Esophagus squamous epithelium (tissue), 5 donors: Measurements from ENCODE around the gene SEMA5B. TPM values are rescaled to one million over a fixed set of nuclear protein-coding genes. Genes with fewer than 3 reads are reported as not detected.

Experiments used
- DNase-seq: peaks from one replicate; lab custom pipeline; 2025; lab: John Stamatoyannopoulos, UW
- H3K27ac ChIP-seq, 4 donors: fragments of 200-600 bp; sonication (generic); one replicate each; pipeline ENCODE4 v1.5.1; 2016 to 2019; ENCODE audit warnings: mild to moderate bottlenecking in 1 of 4
- H3K27me3 ChIP-seq, 4 donors: fragments of 200-600 bp; sonication (generic); 1 replicate in 3 of 4; 2 replicates in 1 of 4; pipeline versions ENCODE4 v1.5.1 to v1.6.0; 2017 to 2021; ENCODE audit warnings: antibody characterized with exemption in 1 of 4
- H3K36me3 ChIP-seq, 3 donors: fragments of 200-600 bp; sonication (generic); one replicate each; pipeline ENCODE4 v1.5.1; 2016 to 2019
- H3K4me1 ChIP-seq, 3 donors: fragments of 200-600 bp; sonication (generic); one replicate each; pipeline ENCODE4 v1.5.1; 2017 to 2019
- H3K4me3 ChIP-seq, 4 donors: fragments of 200-600 bp; sonication (generic); 1 replicate in 3 of 4; 2 replicates in 1 of 4; pipeline ENCODE4 v1.5.1; 2016 to 2019; ENCODE audit warnings: mild to moderate bottlenecking in 2 of 4, moderate library complexity in 1 of 4
- H3K9me3 ChIP-seq, 3 donors: fragments of 200-600 bp; sonication (generic); one replicate each; pipeline ENCODE4 v1.5.1; 2016 to 2019
- POLR2A ChIP-seq, 4 donors: fragments of 450-650 bp; IDR thresholded peaks; one replicate each; pipeline ENCODE4 v1.6.1; 2017; ENCODE audit warnings: antibody characterized with exemption in 4 of 4, mild to moderate bottlenecking in 4 of 4, moderate library complexity in 3 of 4
- intact Hi-C: fragments of 100-400 bp; cut with DNase I; formaldehyde crosslinking; loops from one replicate; pipeline ENCODE4 v1.15.0; 2022
- total RNA-seq, 4 donors: library from RNA; depleted of rRNA; stranded (reverse); fragments of >200 nt; gene quantifications; one replicate each; pipeline ENCODE4 v1.1.0, GENCODE V29; 2016
- TF ChIP-seq, protein P1 (sequence below), 6 experiments: fragments of 450-650 bp in 4 of 6; fragments of 200-600 bp in 2 of 6; sonication (generic) in 2 of 6; IDR thresholded peaks; one replicate each; pipeline ENCODE4 v1.5.1; 2016 to 2019; ENCODE audit warnings: antibody characterized with exemption in 6 of 6, mild to moderate bottlenecking in 4 of 6, moderate library complexity in 4 of 6
- donor health status: DM: yes; HTN: yes; CAD: no.

The SEMA5B gene
- total RNA-seq, 4 donors from 2014 or later, result 0.13 to 0.21 (median 0.19) TPM; not detected in 1

DNA sequence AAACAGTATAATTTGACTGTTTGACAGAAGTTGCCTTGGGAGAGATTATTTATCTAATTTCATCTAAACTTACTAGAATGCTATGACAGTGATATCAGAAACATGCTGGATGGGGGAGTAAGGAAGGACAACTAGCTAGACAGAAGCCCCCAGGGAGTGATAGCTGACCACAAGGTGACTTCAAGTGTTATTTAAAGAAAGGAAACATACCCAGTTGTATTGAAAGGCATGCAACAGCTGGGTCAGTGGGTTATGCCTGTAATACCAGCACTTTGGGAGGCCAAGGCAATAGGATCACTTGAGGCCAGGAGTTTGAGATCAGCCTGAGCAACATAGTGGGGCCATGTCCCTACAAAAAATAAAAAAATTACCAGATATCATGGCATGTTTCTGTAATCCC is 163.1 kb downstream of the SEMA5B start:
- H3K4me1 ChIP-seq, result no peaks in the 10 kb centered on the region
- H3K36me3 ChIP-seq, result peaks cover 0 to 60% (median 0%) of the 10 kb centered on the region in 3 donors
- no peaks in the 10 kb centered on the region for H3K9me3 ChIP-seq
- H3K27ac ChIP-seq, result no peak overlapping the region
- intact Hi-C loops, result no loop called here
- H3K27me3 ChIP-seq, result no peaks in the 10 kb centered on the region
- DNase-seq, result no peak
- H3K4me3 ChIP-seq, result no peak overlapping the region
- no peak for TF ChIP-seq POLR2A (IDR thresholded peaks at IDR 0.05)
- TF ChIP-seq, protein P1, sequence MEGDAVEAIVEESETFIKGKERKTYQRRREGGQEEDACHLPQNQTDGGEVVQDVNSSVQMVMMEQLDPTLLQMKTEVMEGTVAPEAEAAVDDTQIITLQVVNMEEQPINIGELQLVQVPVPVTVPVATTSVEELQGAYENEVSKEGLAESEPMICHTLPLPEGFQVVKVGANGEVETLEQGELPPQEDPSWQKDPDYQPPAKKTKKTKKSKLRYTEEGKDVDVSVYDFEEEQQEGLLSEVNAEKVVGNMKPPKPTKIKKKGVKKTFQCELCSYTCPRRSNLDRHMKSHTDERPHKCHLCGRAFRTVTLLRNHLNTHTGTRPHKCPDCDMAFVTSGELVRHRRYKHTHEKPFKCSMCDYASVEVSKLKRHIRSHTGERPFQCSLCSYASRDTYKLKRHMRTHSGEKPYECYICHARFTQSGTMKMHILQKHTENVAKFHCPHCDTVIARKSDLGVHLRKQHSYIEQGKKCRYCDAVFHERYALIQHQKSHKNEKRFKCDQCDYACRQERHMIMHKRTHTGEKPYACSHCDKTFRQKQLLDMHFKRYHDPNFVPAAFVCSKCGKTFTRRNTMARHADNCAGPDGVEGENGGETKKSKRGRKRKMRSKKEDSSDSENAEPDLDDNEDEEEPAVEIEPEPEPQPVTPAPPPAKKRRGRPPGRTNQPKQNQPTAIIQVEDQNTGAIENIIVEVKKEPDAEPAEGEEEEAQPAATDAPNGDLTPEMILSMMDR (IDR thresholded peaks at IDR 0.05), result no peak

DNA sequence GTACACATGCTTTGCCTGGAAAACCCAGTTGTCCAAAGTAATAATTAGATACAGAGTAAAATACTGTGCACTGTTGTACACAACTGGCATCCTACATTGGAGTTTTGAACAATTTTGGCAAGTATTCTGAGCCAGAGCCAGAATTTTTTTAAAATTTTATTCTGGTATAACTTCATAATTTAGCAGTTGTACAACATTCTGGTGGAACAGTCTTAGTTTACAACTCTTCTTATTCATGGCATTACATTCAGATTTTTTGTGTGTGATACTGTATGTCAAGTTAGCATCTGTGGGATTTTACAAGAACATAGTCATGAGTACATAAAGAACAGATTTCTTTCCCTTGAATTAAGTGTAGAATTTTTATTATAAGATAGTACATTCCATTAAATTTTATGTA is 165.2 kb downstream of the SEMA5B start:
- Histone ChIP-seq H3K36me3 (peaks cover 0 to 54% (median 0%) of the 10 kb centered on the region in 3 donors), H3K27ac (no peak overlapping the region), H3K27me3 (no peaks in the 10 kb centered on the region), H3K4me3 (no peak overlapping the region), H3K4me1 (no peaks in the 10 kb centered on the region), H3K9me3 (no peaks in the 10 kb centered on the region)
- TF ChIP-seq, protein P1 (IDR thresholded peaks at IDR 0.05), result no peak
- TF ChIP-seq POLR2A (IDR thresholded peaks at IDR 0.05), result no peak
- intact Hi-C loops, result no loop called here
- no peak for DNase-seq

Other genes with a start within 250 kb of the SEMA5B start
- 10 to 100 TPM in 1 of 4 donors, 1 to 10 TPM in 3; 3.4 to 13.9 (median 4.0) TPM for gene HSPBAP1, start 233.9 kb downstream of the SEMA5B start, total RNA-seq
- 10 to 100 TPM; 12.2 to 21.4 (median 15.9) TPM for gene SLC49A4, start 232.7 kb downstream of the SEMA5B start, total RNA-seq
- gene PDIA5, start 39.3 kb upstream of the SEMA5B start, total RNA-seq, result 10 to 100 TPM in 3 of 4 donors, 1 to 10 TPM in 1; 3.9 to 13.0 (median 12.0) TPM
- 10 to 100 TPM; 20.6 to 36.4 (median 28.0) TPM for gene SEC22A, start 174.2 kb upstream of the SEMA5B start, total RNA-seq